Activated CD8-positive, alpha-beta memory T cell treated with anti-CD3 and anti-CD28 coated beads, Interleukin-2, amount 50 U/mL, for 1 hour (primary cell): ENCODE results near the gene FOLR2.
"Not testable (repeated sequence)": the region's sequence is repeated elsewhere in the genome, so short reads cannot be mapped to it uniquely, and the experiment has no call there.

Experiments used
- DNase-seq: peaks from one replicate; pipeline ENCODE4 v3.0.0-alpha.2; 2020; ENCODE audit errors: extremely low read depth

Gene FOLR2

DNA sequence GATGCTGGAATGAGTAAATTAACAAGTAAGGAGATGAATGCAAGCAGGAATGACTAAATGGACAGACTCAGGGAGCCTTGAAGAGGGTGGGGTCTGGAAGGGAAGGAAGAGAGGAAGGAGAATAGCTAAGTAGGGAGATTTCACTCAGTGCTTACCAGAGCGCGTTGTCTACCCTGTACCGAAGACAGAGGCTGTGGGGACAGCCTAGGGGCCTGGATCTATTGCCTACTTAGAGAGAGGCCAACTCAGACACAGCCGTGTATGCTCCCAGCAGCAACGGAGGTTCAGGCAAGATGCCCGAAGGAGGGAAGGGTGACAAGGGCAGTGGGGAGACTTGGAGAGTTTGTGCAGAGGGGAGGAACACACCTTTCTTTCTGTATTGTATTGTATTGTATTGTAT is at the start of gene FOLR2:
Gene FOLR2 (plus strand): TSS at position 157 of the 400 bp plus-strand sequence. CDS start 1,791 bp downstream, outside the sequence.
- DNase-seq = no peak

- DNase-seq = not testable (repeated sequence)
Observed at GRCh38 chr11:72169046-72169555, 47.5 kb upstream of the FOLR2 start.

GRCh38 chr11:72169754-72170153 is 46.8 kb upstream of the FOLR2 start:
- not testable (repeated sequence) for DNase-seq

GRCh38 chr11:72172043-72172442 is 44.6 kb upstream of the FOLR2 start:
- DNase-seq = not testable (repeated sequence)

DNA sequence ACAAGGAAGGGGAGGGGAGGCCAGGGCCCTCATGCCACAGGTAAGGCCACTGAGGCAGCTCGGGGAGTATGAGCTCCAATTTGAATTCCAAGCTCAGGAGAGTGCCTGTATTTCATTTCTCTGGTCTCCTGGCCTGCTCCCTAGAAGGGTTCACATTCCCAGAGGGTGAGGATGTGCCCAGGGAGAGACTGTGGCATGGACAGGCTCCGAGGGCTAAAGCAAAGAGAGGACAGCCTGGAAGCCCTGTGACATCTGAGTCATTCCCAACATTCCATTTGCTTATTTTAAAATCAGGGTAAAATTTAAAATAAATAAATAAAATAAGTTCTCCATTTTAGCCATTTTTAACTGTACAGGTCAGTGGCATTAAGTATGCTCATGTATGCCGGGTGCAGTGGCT is 43.3 kb upstream of the FOLR2 start:
- DNase-seq = no peak

DNA sequence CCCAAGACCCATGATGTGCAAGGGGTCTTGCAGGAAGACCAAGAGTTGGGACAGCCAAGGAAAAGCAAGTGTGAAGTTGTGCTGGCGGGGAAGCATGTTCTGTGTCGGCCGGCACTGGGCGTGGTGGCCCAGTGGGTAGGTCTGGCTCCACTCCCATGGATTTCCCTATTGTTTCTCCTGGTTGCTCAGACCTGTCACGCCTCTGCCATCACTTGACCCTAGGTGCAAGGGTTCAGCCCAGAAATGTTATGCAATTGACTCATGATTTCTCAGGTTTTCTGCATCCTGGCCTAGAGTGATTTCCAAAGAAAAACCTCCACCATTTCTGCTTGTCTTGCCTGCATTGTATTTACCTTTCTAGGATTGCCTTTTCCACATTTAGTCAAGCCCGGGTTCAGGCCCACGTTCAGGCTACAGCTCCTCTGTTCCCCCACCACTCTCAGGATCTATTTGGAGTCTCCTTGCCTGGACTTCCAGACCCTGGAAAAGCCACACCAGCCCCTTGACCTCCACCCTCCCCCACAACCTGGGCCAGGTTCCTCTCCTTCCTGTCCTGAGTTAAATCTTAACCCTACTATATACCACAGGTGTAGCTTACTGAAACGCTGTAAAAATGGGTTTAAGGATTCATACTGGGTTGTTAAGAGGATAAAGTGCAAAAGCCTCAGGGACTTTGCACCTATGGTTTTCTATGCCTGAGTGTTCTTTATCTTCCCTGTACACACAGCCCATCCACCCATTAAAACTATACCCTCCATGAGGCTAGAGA is 42.1 kb upstream of the FOLR2 start:
- no peak for DNase-seq

- no peak for DNase-seq
Observed at GRCh38 chr11:72177656-72178055, 38.9 kb upstream of the FOLR2 start.

GRCh38 chr11:72179049-72179803 is 37.4 kb upstream of the FOLR2 start:
- no peak for DNase-seq

GRCh38 chr11:72179804-72180396 is 36.7 kb upstream of the FOLR2 start:
- no peak for DNase-seq

GRCh38 chr11:72180892-72181552 is 35.6 kb upstream of the FOLR2 start:
- DNase-seq = not testable (repeated sequence)

DNA sequence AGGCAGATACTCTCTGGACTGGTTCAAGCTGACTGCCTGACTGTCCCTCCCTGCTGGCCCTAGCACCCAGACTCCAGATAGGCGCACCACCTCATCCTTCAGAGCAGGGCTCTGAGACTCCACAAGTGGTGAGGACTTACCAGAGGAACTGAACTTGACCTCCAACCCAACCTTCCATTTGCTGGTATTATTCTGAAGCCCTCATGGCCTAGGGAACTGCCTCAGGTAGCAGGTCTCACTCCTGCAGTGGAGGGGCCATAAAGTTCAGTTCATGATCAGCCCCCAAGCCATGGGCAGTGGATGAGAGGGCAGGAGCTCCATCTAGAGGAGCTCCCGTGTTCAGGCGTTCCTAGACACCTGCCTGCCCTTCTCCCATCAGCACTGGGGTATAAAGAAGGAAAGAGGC is 35.0 kb upstream of the FOLR2 start:
- DNase-seq = not testable (repeated sequence)

DNA sequence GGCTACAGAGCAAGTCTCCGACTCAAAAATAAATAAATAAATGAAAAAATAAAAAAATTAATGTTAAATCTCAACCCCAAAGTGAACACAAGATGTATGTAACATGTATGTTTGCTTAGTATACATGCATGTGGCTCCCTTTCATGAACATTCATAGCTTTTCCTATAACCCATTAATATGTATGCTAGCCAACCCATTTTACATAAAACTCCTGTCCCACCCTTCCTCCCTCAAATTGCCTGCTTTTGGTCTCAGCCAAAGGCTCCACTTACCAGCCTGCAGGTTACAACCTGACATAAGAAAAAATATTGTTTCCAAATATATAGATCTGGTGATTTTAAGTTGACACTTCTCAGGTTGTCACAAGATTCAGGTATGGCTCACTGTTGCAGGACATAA is 28.3 kb upstream of the FOLR2 start:
- DNase-seq = no peak

GRCh38 chr11:72189455-72190250 is 26.9 kb upstream of the FOLR2 start:
- no peak for DNase-seq

DNA sequence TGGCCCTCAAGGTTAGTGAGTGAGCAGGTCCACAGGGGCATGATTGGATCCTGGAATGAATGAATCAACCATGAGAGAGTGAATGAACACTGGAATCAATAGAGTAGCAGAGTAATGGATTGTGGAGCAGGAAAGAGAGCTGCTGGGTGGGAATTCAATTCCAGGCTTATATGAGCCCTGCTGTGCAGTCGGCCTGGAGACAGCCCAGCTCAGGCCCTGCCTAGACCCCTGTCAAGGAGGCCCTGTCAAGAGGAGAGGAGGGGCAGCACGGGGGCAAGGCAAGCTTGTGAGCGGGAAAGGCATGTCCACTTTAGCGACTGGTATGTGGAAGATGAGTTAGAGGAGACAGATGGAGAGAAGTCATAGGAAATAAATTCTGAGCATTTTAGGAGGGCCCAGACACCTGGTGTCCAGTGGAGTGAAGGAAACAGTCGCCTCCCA is 25.9 kb upstream of the FOLR2 start:
- DNase-seq = no peak

DNA sequence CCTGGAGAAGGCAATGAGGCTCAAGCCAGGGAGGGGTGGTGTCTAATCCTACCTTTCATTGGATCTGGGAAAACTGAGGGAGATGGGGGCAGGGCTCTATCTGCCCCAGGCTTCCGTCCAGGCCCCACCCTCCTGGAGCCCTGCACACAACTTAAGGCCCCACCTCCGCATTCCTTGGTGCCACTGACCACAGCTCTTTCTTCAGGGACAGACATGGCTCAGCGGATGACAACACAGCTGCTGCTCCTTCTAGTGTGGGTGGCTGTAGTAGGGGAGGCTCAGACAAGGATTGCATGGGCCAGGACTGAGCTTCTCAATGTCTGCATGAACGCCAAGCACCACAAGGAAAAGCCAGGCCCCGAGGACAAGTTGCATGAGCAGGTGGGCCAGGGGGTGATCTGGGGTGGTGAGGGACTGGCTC is 24.6 kb upstream of the FOLR2 start, which contains the start of gene FOLR1:
Gene FOLR1 (plus strand): TSS at position 180 of the 421 bp plus-strand sequence. CDS start 34 bp downstream, at position 214.
- no peak for DNase-seq

GRCh38 chr11:72195518-72196270 is 20.9 kb upstream of the FOLR2 start:
- DNase-seq = no peak

- not testable (repeated sequence) for DNase-seq
Observed at GRCh38 chr11:72201445-72201844, 15.1 kb upstream of the FOLR2 start.

DNA sequence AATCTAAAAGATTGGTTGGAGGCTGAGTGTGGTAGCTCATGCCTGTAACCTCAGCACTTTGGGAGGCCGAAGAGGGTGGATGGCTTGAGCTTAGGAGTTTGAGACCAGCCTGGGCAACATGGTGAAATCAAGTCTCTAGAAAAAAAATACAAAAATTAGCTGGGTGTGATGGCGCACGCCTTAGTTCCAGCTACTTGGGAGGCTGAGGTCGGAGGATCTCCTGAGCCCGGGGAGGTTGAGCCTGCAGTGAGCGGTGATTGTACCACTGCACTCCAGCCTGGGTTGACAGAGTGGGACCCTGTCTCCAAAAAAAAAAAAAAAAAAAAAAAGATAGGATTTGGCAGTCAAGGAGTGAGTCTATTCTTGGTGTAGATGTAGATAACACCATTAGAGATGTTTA is 14.0 kb upstream of the FOLR2 start:
- no peak for DNase-seq

GRCh38 chr11:72203163-72203562 is 13.4 kb upstream of the FOLR2 start:
- no peak for DNase-seq

DNA sequence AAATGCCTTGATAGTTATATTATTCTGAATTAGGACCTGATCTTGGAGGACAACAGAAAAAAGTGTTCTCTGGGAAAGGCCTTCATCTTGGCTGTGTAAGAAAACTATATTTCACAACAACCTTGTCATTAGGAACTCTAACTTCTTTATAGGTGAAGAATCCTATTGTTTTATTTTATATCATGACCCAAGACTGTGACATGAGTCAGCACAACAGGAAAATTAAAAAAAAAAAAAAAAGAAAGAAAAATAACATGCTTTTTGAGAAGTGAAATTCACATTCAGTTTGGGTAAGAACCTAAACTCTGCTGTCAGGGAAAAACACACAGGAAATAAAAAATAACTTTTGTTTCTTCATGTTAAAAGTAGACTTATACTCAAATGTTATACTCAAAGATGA is 11.7 kb upstream of the FOLR2 start:
- DNase-seq = no peak
